Hematopoietic multipotent progenitor cell treated with erythropoietin and hydrocortisone succinate and interleukin-3 and kit ligand, for 15 days (in vitro differentiated cells): ENCODE data around the gene EEFSEC.
A peak's percentile ranks its signal among the peaks of the same experiment; 100 is the strongest.

ENCODE experiments used
- DNase-seq: peaks from one replicate; pipeline ENCODE4 v3.0.0-alpha.2; 2015; ENCODE audit warnings: low spot score

Gene EEFSEC

GRCh38 chr3:128334766-128335165 lies 181.5 kb downstream of the EEFSEC start:
- no peak for DNase-seq

GRCh38 chr3:128335621-128336296 lies 182.5 kb downstream of the EEFSEC start:
- no peak for DNase-seq

- DNase-seq, result no peak
Observed at GRCh38 chr3:128336337-128337156, 183.3 kb downstream of the EEFSEC start.

- no peak for DNase-seq
Observed at GRCh38 chr3:128337305-128337704, 184.0 kb downstream of the EEFSEC start.

GRCh38 chr3:128338536-128339330 lies 185.5 kb downstream of the EEFSEC start:
- DNase-seq, result no peak

GRCh38 chr3:128339491-128340012 lies 186.3 kb downstream of the EEFSEC start:
- DNase-seq, result no peak

- DNase-seq, result no peak
Observed at GRCh38 chr3:128340198-128340903, 187.1 kb downstream of the EEFSEC start.

GRCh38 chr3:128340904-128341555 lies 187.7 kb downstream of the EEFSEC start:
- DNase-seq, result no peak

GRCh38 chr3:128341659-128342395 lies 188.5 kb downstream of the EEFSEC start:
- DNase-seq, result no peak

GRCh38 chr3:128342701-128343180 lies 189.5 kb downstream of the EEFSEC start:
- DNase-seq, result no peak

GRCh38 chr3:128343287-128344051 lies 190.2 kb downstream of the EEFSEC start:
- DNase-seq, result no peak

GRCh38 chr3:128344052-128344735 lies 190.9 kb downstream of the EEFSEC start:
- DNase-seq, result no peak

- peak; percentile 19 for DNase-seq
Observed at GRCh38 chr3:128345196-128345595, 191.9 kb downstream of the EEFSEC start.

GRCh38 chr3:128346562-128346961 lies 193.3 kb downstream of the EEFSEC start:
- no peak for DNase-seq

GRCh38 chr3:128347282-128347681 lies 194.0 kb downstream of the EEFSEC start:
- no peak for DNase-seq

- no peak for DNase-seq
Observed at GRCh38 chr3:128348075-128348474, 194.8 kb downstream of the EEFSEC start.

- no peak for DNase-seq
Observed at GRCh38 chr3:128348805-128349531, 195.7 kb downstream of the EEFSEC start.

GRCh38 chr3:128349963-128350599 lies 196.8 kb downstream of the EEFSEC start:
- DNase-seq, result no peak
